RKO (cell line): ENCODE data around the gene TRPM2.
"Not testable (repeated sequence)": the region's sequence is repeated elsewhere in the genome, so short reads cannot be mapped to it uniquely, and the experiment has no call there.

Source experiments
- DNase-seq: peaks from one replicate; pipeline ENCODE4 v3.0.0-alpha.2; 2016; ENCODE audit warnings: low spot score

The TRPM2 gene

DNA sequence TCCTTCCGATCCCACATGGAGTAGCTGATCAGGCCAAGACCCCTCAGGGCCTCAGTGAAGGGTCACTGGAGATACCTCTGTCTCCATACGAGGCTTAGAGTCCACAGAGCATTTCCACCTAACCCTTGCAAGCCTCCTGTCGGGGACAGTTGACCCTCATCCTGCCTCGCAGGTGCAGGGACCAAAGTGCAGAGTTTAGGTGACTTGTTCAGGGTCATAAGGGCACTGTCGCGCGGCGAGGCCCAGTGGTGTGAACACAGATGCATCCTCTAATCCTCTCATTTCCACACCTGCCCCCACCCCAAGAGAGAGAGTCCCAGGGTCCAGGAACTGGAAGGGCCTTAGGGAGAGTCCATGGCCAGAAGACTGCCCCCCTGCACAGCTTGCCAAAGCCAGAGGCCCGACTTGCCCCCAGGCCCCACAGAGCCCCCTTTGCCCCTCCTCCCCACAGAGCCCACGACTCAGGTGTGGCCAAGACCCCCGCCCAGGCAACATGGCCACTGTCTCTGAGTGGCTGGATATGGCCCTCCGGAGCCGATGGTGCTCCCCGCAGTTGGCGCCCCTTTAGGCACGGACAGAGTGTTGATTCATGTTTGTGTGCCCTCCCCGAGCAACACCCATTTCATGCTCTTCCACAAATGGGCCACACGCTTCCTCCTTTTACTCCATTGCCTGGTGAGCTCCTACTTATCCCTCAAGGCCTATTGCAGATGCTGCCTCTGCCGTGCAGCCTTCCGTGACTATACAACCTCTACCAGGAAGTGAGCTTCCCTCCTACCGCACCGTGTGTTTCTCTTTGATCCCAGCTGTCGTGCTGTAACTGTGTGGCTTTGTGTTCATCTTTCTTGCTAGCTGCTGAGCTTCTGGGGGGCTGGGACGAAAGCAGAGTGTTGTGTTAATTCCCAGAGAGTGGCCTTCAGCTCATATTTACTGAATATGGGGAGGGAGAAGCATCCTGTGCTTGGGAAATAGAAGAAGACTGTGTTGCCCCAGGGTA, 1.7 kb downstream of the TRPM2 start:
- no peak for DNase-seq

GRCh38 chr21:44356160-44356559, 2.7 kb downstream of the TRPM2 start:
- no peak for DNase-seq

DNA sequence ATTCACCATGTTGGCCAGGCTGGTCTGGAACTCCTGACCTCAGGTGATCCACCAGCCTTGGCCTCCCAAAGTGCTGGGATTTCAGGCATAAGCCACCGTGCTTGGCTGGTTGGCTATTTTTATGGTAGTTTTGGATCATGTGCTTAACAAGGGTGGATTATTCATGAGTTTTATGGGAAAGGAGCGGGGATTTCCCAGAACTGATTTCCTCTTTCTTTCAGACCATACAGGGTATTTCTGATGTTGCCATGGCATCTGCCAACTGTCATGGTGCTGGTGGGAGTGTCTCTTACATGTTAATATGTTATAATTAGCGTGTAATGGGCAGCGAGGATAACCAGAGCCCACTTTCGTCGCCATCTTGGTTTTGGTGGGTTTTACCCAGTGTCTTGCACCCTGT, 3.2 kb downstream of the TRPM2 start:
- no peak for DNase-seq

DNA sequence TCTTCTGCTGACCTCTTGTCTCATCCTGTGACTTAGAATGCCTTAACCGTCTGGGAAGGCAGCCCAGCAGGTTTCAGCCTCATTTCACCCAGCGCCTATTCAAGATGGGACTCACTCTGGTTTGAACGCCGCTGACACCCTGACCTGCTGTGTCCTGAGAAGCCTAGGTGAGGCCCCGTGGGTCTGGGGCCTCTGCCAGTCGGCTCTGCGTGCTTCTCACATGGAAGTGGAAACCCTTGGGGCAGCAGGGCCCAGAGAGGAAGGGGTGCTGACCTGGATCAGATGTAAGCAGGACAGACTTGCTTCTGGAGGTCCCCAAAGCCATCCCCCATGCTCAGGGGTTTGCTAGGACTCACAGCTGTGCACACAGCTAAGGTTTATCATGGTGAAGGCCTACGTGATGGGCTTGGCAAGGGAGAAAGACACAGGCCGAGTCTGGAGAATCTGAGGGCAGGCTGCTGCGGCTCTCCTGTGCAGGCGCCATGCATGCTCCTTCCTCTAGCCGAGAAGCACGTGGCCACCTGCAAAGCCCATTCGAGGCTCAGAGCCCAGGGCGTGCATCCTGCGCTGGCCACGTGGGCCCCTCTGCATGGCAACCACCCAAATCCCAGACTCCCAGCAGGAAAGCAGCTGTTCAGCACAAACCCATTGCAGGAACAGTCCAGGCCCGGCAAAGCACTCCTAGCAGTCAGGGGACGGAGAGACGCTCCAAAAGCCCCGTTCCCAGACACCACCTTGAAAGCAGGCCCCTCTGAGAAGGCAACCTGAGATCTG, 3.8 kb downstream of the TRPM2 start:
- DNase-seq: no peak

- DNase-seq: no peak
Measured at GRCh38 chr21:44359396-44359795, 6.0 kb downstream of the TRPM2 start.

DNA sequence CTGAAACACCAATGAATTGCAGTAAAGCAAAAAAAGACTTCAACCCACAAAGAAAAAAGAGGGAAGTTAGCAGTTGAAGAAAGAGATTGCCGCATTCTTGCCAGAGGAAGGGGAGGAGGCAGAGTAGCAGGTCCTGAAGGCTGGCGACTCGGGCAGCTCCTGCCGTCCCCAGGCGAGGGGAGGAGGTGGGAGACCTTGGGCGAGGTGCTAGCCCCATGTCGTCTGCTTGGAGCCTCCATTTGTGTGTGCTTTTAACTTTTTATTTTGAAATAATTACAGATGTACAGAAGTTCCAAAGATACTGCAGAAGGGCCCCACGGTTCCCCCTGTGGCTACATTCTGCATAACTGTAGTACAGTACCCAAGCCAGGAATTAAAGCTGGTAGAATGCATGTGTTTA, 6.7 kb downstream of the TRPM2 start:
- no peak for DNase-seq

DNA sequence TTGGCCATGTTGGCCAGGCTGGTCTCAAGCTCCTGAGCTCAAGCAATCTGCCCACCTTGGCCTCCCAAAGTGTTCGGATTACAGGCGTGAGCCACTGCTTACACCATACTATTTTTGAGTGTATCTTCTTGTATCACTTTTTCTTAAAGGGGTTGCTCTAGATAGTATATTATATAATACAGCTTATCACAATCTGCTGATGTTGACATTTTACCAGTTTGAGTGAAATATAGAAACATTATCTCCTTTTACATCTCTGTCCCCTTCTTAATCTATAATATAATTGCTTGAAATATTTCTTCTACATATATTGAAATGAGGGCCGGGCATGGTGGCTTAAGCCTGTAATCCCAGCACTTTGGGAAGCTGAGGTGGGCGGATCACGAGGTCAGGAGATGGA, 8.5 kb downstream of the TRPM2 start:
- not testable (repeated sequence) for DNase-seq

DNA sequence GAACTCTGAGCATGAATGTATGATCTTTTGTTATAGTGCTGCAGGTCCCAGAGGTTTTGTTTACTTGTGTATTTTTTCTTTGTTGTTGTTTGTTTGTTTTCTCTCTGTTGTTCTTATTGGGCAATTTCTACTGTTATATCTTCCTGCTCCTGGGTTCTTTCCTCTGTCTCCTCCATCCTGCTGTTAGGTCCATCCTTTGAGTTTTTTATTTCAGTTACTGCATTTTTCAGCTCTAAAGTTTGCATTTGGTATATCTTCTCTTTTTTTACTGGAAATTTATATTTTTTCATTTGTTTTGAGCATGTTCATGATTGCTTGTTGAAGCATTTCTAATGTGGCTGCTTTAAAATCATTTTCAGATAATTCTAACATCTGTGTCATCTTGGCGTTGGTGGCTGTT, 9.9 kb downstream of the TRPM2 start:
- no peak for DNase-seq

- no peak for DNase-seq
Measured at GRCh38 chr21:44364151-44365053, 11.0 kb downstream of the TRPM2 start.

GRCh38 chr21:44365251-44365966, 12.0 kb downstream of the TRPM2 start:
- no peak for DNase-seq

GRCh38 chr21:44365967-44366585, 12.7 kb downstream of the TRPM2 start:
- DNase-seq: no peak

DNA sequence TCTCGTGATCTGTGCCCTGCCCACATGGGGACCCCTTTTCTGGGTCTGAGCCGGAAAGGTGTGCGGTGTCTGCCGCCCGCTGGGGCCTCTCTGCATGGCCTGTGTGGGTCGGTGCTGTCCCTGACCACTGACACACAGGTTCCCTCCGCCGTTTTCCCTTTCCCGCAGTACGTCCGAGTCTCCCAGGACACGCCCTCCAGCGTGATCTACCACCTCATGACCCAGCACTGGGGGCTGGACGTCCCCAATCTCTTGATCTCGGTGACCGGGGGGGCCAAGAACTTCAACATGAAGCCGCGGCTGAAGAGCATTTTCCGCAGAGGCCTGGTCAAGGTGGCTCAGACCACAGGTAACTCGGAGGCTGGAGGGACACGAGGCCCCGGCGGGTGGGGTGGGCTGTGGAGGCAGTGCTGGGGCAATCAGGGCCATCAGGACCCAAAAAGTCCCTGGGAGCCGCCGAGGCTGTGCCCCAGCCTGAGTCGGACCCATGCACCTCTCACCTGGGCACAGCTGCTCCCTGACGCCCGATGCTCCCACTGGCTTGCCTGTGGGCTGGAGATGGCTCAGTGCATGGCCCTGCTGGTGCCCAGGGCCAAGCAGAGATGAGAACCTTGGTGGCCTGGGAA, 13.3 kb downstream of the TRPM2 start:
- no peak for DNase-seq

DNA sequence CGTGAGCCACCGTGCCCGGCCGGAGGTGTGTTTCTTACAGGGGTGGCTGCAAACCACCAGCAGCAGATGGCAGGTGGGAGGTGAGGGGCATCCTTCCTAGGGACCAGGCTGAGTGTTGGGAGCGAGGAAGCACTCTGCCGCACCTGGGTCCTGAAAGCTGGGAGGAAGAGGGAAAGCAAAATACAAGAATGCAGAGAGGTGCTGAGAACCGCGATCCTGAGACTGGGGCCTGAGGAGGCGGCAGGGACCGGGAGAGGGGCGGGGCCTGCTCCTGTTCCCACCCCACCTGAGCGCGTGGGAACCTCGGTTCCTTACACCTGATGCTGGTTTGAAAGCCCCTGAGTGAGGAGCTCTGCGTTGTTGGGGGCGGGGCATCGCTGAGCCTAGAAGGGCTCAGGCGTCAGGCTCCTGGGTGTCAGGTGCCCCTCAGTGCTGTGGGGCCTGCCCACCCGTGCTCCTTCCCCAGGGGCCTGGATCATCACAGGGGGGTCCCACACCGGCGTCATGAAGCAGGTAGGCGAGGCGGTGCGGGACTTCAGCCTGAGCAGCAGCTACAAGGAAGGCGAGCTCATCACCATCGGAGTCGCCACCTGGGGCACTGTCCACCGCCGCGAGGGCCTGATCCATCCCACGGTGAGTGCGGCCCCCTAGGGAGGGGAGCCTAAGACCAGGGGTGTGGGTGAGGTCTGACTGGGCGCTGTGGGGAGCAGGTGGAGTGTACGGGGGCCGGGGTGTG, 15.5 kb downstream of the TRPM2 start:
- DNase-seq: no peak

DNA sequence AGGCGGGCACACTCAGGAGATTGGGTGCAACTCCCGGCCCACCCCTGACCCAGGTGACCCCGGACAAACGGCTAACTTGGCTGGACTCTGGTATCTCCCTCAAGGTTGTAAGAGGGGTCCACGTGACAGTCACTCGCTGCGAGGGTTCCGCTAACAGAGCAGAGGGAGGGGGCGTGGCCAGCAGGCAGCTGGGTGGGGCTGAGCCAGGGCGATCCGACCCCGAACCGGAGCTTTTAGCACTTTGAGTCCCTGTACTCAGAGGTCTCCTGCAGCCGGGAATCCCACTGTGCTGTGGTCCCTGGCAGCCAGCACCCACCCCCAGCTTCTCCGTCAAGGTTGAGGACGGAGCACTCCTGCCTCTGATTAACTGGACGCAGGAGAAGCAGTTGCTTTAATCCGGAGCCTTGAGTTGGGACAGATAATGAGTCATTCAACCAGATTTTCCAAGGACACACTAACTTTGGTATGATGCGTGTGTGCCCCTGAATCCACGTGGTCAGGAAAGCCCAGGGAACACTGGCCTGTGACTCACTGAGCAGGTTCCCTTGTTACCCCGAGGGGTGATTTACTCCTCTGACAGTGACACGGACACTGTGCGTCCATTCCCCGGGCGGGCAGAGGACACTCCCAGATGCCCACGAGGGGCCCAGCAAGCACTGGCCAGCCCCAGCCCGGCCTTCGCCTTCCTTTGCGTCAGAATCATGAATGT, 16.8 kb downstream of the TRPM2 start:
- no peak for DNase-seq

DNA sequence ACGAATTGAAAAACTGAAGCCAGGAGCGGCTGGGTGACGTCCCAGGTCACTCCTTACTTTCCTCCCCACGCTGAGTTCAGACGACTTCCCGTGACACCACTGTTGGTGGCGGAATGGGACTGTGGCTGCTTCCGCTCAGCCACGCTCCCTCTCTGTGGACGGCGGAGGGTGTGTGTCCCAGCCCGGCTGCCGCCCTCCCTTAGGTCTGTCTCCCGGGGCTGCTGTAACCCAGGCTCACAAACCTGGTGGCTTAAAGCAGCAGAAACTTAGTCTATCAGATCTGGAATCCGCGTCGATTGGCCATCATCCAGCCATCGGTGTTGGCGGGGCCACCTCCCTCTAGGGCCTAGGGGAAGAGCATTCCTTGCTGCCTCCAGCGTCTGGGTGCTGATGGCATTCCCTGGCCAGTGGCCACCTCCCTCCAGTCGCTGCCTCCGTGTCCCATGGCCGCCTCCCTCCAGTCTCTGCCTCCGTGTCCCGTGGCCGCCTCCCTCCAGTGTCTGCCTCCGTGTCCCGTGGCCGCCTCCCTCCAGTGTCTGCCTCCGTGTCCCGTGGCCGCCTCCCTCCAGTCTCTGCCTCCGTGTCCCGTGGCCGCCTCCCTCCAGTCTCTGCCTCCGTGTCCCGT, 17.5 kb downstream of the TRPM2 start:
- no peak for DNase-seq

GRCh38 chr21:44371596-44371995, 18.2 kb downstream of the TRPM2 start:
- no peak for DNase-seq

GRCh38 chr21:44372616-44373015, 19.2 kb downstream of the TRPM2 start:
- DNase-seq: no peak

DNA sequence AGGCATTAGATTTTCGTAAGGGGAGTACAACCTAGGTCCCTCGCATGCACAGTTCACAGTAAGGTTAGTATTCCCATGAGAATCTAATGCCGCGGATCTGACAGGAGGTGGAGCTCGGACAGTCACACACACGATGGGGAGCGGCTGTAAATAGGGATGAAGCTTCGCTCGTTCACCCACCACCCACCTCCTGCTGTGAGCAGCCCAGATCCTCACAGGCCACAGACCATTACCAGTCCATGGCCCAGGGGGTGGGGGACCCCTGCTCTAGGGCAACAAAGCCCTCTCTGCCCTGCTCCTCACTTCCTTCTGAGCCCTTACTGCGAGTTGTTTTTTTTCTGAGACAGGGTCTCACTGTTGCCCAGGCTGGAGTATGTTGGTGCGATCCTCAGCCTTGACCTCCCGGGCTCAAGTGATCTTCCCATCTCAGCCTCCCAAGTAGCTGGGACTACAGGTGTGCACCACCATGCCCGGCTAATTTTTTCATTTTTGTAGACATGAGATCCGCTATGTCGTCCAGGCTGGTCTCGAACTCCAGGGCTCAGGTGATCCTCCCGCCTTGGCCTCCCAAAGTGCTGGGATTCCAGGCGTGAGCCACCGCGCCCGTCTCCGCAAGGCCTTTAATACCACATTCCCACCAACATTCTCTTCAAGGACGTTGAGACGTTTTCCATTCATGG, 21.3 kb downstream of the TRPM2 start:
- DNase-seq: no peak
